HL-60/S4 treated with phorbol 12-myristate 13-acetate at 8.2 ng/mL for 4 days and 3 days (cell line): ENCODE data around the gene PLEKHG5.
"Not testable (repeated sequence)": the region's sequence is repeated elsewhere in the genome, so short reads cannot be mapped to it uniquely, and the experiment has no call there.

Experiments used
- in situ Hi-C: fragments of 300-500 bp; cut with MboI; formaldehyde crosslinking; loops from 2 replicates; pipeline ENCODE4 v1.15.0; 2022; ENCODE audit warnings: low sequenced_read_pairs

Gene PLEKHG5

GRCh38 chr1:6464915-6465314 lies 26.6 kb downstream of the PLEKHG5 start:
- in situ Hi-C loops = no loop called here

- in situ Hi-C loops = no loop called here
These were observed 27.0 kb downstream of the PLEKHG5 start for GRCh38 chr1:6464514-6464836.

GRCh38 chr1:6463120-6463412 lies 28.4 kb downstream of the PLEKHG5 start:
- in situ Hi-C loops = no loop called here

- in situ Hi-C loops = no loop called here
These were observed 28.9 kb downstream of the PLEKHG5 start for GRCh38 chr1:6462412-6463119.

- in situ Hi-C loops = no loop called here
These were observed 29.7 kb downstream of the PLEKHG5 start for GRCh38 chr1:6461538-6462411.

- in situ Hi-C loops = no loop called here
These were observed 30.4 kb downstream of the PLEKHG5 start for GRCh38 chr1:6461051-6461530.

- in situ Hi-C loops = no loop called here
These were observed 31.0 kb downstream of the PLEKHG5 start for GRCh38 chr1:6460301-6461050.

- in situ Hi-C loops = no loop called here
These were observed 31.6 kb downstream of the PLEKHG5 start for GRCh38 chr1:6459850-6460265.

GRCh38 chr1:6456800-6457466 lies 34.5 kb downstream of the PLEKHG5 start:
- in situ Hi-C loops = no loop called here

GRCh38 chr1:6455752-6456520 lies 35.5 kb downstream of the PLEKHG5 start:
- in situ Hi-C loops = not testable (repeated sequence)

GRCh38 chr1:6454856-6455751 lies 36.4 kb downstream of the PLEKHG5 start:
- in situ Hi-C loops = no loop called here

GRCh38 chr1:6453895-6454855 lies 37.3 kb downstream of the PLEKHG5 start:
- in situ Hi-C loops = not testable (repeated sequence)

GRCh38 chr1:6450943-6451373 lies 40.5 kb downstream of the PLEKHG5 start:
- in situ Hi-C loops = no loop called here

- in situ Hi-C loops = not testable (repeated sequence)
These were observed 41.0 kb downstream of the PLEKHG5 start for GRCh38 chr1:6450486-6450885.

- in situ Hi-C loops = no loop called here
These were observed 41.4 kb downstream of the PLEKHG5 start for GRCh38 chr1:6450005-6450450.

GRCh38 chr1:6448749-6449631 lies 42.5 kb downstream of the PLEKHG5 start:
- in situ Hi-C loops = no loop called here
